ENCODE measurements around the gene ZNRF3. TPM values are rescaled to one million over a fixed set of nuclear protein-coding genes. Genes with fewer than 3 reads are reported as not detected.

The ZNRF3 gene
- total RNA-seq, 2 donors from 2014 or later: 7.8 to 8.6 TPM

GRCh38 chr22:28902490-28902889 lies 19.1 kb downstream of the ZNRF3 start:
- H3K4me1 ChIP-seq: peaks cover 44% of the 10 kb centered on the region
- no peaks in the 10 kb centered on the region for H3K9me3 ChIP-seq
- H3K27ac ChIP-seq: no peak overlapping the region
- DNase-seq (no peak), ATAC-seq (no peak)
- H3K36me3 ChIP-seq (replicated peaks in 1 of 2; ENCODE audit: insufficient read depth in 1 of 2, low read depth in 2 of 2): no peaks in the 10 kb centered on the region
- WGBS, 2 donors: 77 to 87% methylated on average over 3 of the region's 3 CpGs
- no peaks in the 10 kb centered on the region for H3K27me3 ChIP-seq
- TF ChIP-seq CTCF (IDR thresholded peaks at IDR 0.05) (no peak), POLR2A (IDR thresholded peaks at IDR 0.05) (no peak)
- intact Hi-C loops (cut with DNase I): no loop called here
- no peak overlapping the region for H3K4me3 ChIP-seq

DNA sequence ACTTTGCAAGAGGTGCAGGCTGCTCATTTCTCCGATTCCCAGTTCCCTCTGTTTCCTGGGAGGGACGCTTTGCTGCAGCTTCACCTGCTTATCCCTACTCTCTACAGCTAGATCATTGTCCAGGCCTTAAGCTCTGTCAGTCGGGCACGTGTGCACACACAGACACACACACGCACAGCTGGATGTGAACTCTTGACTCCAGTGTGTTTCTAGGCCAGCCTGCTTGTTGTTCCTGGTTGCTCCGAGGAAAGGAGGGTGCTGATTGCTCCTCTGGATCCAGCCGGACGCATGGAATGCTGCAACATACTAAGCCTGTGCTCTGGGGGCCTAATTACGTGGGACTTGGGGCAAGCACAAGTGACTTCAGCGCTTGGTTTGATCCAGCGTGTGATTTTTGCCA lies 19.7 kb downstream of the ZNRF3 start:
- H3K4me1 ChIP-seq: peaks cover 50% of the 10 kb centered on the region
- no peaks in the 10 kb centered on the region for H3K27me3 ChIP-seq
- intact Hi-C loops (cut with DNase I): no loop called here
- peak in 1 of 4 donors; percentile 20 for DNase-seq
- TF ChIP-seq POLR2A (IDR thresholded peaks at IDR 0.05) (no peak), CTCF (IDR thresholded peaks at IDR 0.05) (no peak)
- no peaks in the 10 kb centered on the region for H3K9me3 ChIP-seq
- peak overlapping the region in 2 of 4 donors; percentile 49 to 53 for H3K27ac ChIP-seq
- peak; percentile 26 for ATAC-seq
- no peaks in the 10 kb centered on the region for H3K36me3 ChIP-seq (replicated peaks in 1 of 2; ENCODE audit: insufficient read depth in 1 of 2, low read depth in 2 of 2)
- WGBS, 2 donors: 55 to 60% methylated on average over 11 of the region's 11 CpGs
- H3K4me3 ChIP-seq: no peak overlapping the region

DNA sequence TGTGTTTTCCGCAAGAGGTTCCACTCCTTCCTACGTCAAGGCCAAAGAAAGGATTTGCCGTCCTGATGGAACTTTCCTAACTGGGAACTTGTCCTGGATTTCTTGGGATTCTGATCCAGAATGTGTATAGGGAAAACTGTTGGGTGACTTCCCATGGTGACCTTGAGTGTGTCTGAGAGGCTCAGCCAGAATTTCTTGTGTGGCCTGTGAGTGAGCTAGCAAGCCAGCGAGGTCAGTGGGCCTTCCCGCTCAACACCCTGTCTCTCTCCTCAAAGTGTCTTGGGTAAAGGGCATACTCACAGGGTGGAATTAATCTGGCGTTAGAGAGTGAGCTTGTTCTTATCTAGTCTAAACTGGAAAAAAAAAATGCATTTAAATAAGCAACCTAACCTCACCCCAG lies 20.4 kb downstream of the ZNRF3 start:
- no peak overlapping the region for H3K4me3 ChIP-seq
- ATAC-seq (peak; percentile 63), DNase-seq (peak; percentile 33 to 57 (median 48))
- H3K9me3 ChIP-seq: no peaks in the 10 kb centered on the region
- intact Hi-C loops (cut with DNase I): no loop called here
- H3K27me3 ChIP-seq: no peaks in the 10 kb centered on the region
- 34 to 40% methylated on average over 6 of the region's 6 CpGs for whole genome bisulfite sequencing, 2 donors
- TF ChIP-seq CTCF (IDR thresholded peaks at IDR 0.05) (no peak), POLR2A (IDR thresholded peaks at IDR 0.05) (no peak)
- peak overlapping the region in 3 of 4 donors; percentile 48 to 53 (median 49) for H3K27ac ChIP-seq
- no peaks in the 10 kb centered on the region for H3K36me3 ChIP-seq (replicated peaks in 1 of 2; ENCODE audit: insufficient read depth in 1 of 2, low read depth in 2 of 2)
- H3K4me1 ChIP-seq: peaks cover 50% of the 10 kb centered on the region

DNA sequence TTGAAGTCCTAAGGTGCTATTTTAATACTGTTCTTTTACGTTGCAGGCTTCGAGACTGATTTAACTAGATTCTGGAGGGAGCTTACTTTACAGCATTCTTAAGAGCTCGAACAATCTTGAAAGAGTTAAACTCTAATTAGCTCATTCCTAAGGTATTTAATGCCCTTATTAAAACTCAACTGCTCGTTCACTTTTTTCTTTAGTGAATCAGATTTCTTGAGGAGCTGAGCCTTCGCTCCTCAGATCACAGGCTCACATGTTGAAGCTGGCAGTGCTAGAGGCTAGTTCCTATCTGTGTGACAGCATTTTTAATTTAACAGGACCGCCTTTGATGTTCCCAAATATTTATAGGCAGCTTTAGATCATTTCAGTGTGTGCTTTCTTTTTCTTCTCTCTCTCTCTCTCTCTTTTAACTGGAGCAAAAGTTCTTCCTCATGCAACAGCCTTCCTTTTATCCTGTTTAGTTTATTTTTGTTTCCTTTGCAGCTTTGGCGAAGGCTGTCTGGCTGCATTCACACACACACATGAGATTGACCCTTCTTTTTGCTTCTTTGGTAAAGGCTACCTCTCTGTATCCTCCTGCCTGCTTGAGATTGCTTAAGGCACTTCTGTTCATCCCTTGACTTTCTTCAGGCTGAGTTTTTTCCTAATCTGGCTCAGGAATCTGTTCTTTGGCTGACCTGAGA lies 21.0 kb downstream of the ZNRF3 start:
- Histone ChIP-seq H3K36me3 (replicated peaks in 1 of 2; ENCODE audit: insufficient read depth in 1 of 2, low read depth in 2 of 2) (no peaks in the 10 kb centered on the region), H3K27me3 (no peaks in the 10 kb centered on the region), H3K4me3 (no peak overlapping the region), H3K9me3 (no peaks in the 10 kb centered on the region), H3K27ac (peak overlapping the region; percentile 30 to 53 (median 48)), H3K4me1 (peaks cover 50% of the 10 kb centered on the region)
- ATAC-seq (peak; percentile 17), DNase-seq (no peak)
- 41 to 46% methylated on average over 7 of the region's 7 CpGs for WGBS, 2 donors
- no peak for TF ChIP-seq POLR2A (IDR thresholded peaks at IDR 0.05)
- no peak for TF ChIP-seq CTCF (IDR thresholded peaks at IDR 0.05)
- intact Hi-C loops (cut with DNase I): no loop called here

DNA sequence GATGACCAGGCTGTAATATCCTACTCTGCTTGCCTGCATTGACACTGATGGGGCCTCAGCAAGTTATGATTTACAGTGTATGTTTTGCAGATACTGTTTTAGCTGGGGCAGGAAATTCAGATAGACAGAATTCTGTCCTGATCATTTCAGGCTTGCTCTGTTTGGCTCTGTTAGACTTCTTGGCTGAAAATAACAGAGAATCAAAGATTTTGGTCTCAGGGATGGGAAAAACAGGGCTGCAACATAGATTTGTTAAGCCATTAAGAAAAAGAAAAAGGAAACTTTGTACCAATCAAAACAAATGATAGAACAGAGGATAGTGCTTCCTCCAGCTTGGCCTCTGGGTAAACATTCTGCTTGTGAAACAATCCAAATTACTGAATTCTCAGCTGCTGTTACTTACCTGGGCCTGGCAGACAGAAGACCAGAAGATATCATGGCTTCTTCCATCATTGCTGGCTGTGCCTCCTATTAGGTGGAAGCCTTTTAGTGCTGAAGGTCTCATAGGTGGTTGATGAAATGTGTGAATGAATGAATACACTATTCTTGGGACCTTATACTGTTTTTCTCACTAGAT lies 22.0 kb downstream of the ZNRF3 start:
- TF ChIP-seq POLR2A (IDR thresholded peaks at IDR 0.05): no peak
- TF ChIP-seq CTCF (IDR thresholded peaks at IDR 0.05): no peak
- no peaks in the 10 kb centered on the region for H3K36me3 ChIP-seq (replicated peaks in 1 of 2; ENCODE audit: insufficient read depth in 1 of 2, low read depth in 2 of 2)
- H3K27ac ChIP-seq: peak overlapping the region in 3 of 4 donors; percentile 48 to 53 (median 49)
- intact Hi-C loops (cut with DNase I): no loop called here
- no peaks in the 10 kb centered on the region for H3K27me3 ChIP-seq
- no peak overlapping the region for H3K4me3 ChIP-seq
- no peak for DNase-seq
- H3K4me1 ChIP-seq: peaks cover 56% of the 10 kb centered on the region
- no peak for ATAC-seq
- no peaks in the 10 kb centered on the region for H3K9me3 ChIP-seq

Measured in body of pancreas (tissue), 4 donors.